GM12878 (cell line): ENCODE data around the gene CLECL1.

Experiments
- POLR2AphosphoS5 ChIP-seq: IDR thresholded peaks from 2 replicates; pipeline ENCODE4 v1.6.1; 2011; ENCODE audit warnings: mild to moderate bottlenecking, low read length, inconsistent platforms
- RBBP5 ChIP-seq: fragments of 200-600 bp; sonication (generic); conservative IDR thresholded peaks from 2 replicates; pipeline ENCODE4 v1.6.1; 2016

DNA sequence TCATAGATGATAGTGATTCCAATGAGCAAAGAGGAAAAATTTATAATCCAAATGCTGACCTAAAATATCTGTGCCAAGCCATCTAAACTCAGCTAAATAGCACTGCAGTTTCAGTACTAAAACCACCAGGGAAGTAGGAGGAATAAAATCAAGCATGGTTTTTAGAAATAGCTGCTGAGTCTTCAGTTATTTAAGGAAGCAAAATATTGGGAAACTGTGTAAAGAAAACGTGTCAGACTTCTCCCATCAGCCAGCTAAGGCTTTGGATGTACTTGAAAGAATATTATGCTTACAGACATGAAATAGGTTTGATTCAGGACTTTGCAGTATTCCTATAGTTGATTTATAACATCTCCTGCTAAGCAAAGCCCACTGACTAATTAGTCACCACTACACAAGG, 38.7 kb downstream of the CLECL1 start:
- TF ChIP-seq RBBP5 (no peak), POLR2AphosphoS5 (no peak)
